Ecto neural progenitor cell (in vitro differentiated cells): ENCODE measurements around the gene NELFE.
"Not testable (repeated sequence)": the region's sequence is repeated elsewhere in the genome, so short reads cannot be mapped to it uniquely, and the experiment has no call there.

Experiments
- DNase-seq: peaks from one replicate; pipeline ENCODE4 v3.0.0-alpha.2; 2018; ENCODE audit warnings: low spot score

Gene NELFE

GRCh38 chr6:31948753-31949413 lies 9.9 kb downstream of the NELFE start:
- no peak for DNase-seq

GRCh38 chr6:31948306-31948705 lies 10.5 kb downstream of the NELFE start:
- DNase-seq = no peak

- DNase-seq = no peak
Measured at GRCh38 chr6:31947864-31948263, 10.9 kb downstream of the NELFE start.

- DNase-seq = no peak
Measured at GRCh38 chr6:31947070-31947675, 11.6 kb downstream of the NELFE start.

GRCh38 chr6:31946370-31946885 lies 12.3 kb downstream of the NELFE start:
- DNase-seq = no peak

GRCh38 chr6:31945507-31946369 lies 13.0 kb downstream of the NELFE start, which contains the start of gene CFB:
Gene CFB (plus strand): TSS chr6:31946095. CDS start chr6:31946222, 127 bp downstream.
- no peak for DNase-seq

- DNase-seq = no peak
Measured at GRCh38 chr6:31945154-31945506, 13.6 kb downstream of the NELFE start.

GRCh38 chr6:31943742-31944141 lies 15.0 kb downstream of the NELFE start:
- DNase-seq = no peak

GRCh38 chr6:31940256-31940664 lies 18.5 kb downstream of the NELFE start:
- DNase-seq = no peak

GRCh38 chr6:31935823-31936222 lies 22.9 kb downstream of the NELFE start:
- no peak for DNase-seq

- no peak for DNase-seq
Measured at GRCh38 chr6:31935021-31935420, 23.8 kb downstream of the NELFE start.

GRCh38 chr6:31933537-31933936 lies 25.2 kb downstream of the NELFE start:
- no peak for DNase-seq

- not testable (repeated sequence) for DNase-seq
Measured at GRCh38 chr6:31932137-31932536, 26.6 kb downstream of the NELFE start.

- no peak for DNase-seq
Measured at GRCh38 chr6:31930962-31931361, 27.8 kb downstream of the NELFE start.

GRCh38 chr6:31928672-31928939 lies 30.2 kb downstream of the NELFE start:
- DNase-seq = no peak

GRCh38 chr6:31927863-31928671 lies 30.7 kb downstream of the NELFE start:
- DNase-seq = no peak

GRCh38 chr6:31927242-31927862 lies 31.4 kb downstream of the NELFE start, which contains the start of gene C2:
Gene C2 (plus strand): TSS chr6:31927717. CDS start chr6:31927753, 36 bp downstream.
- DNase-seq = no peak

GRCh38 chr6:31922942-31923341 lies 35.8 kb downstream of the NELFE start:
- DNase-seq = no peak

- DNase-seq = no peak
Measured at GRCh38 chr6:31920811-31921210, 38.0 kb downstream of the NELFE start.

GRCh38 chr6:31919624-31920303 lies 39.0 kb downstream of the NELFE start:
- no peak for DNase-seq
